KBM-7 (cell line): ENCODE data around the gene FRY.

Experiments used
- DNase-seq: peaks from one replicate; pipeline ENCODE4 v3.0.0-alpha.2; 2015
- in situ Hi-C: fragments of 300-500 bp; cut with MboI; formaldehyde crosslinking; loops from 2 replicates; pipeline ENCODE4 v1.14.3; 2020; ENCODE audit warnings: low sequenced_read_pairs, low pct_unique_long_range_greater_than_20kb, mixed read lengths

FRY gene

GRCh38 chr13:32011971-32012370 lies 19.6 kb upstream of the FRY start:
- DNase-seq, result no peak
- in situ Hi-C loops, result no loop called here

GRCh38 chr13:32013181-32013580 lies 18.4 kb upstream of the FRY start:
- in situ Hi-C loops, result no loop called here
- DNase-seq, result no peak

GRCh38 chr13:32016119-32016518 lies 15.5 kb upstream of the FRY start:
- no peak for DNase-seq
- in situ Hi-C loops, result no loop called here

GRCh38 chr13:32016631-32017030 lies 14.9 kb upstream of the FRY start:
- DNase-seq, result no peak
- in situ Hi-C loops, result no loop called here

- peak; percentile 51 for DNase-seq
- in situ Hi-C loops, result no loop called here
Measured at GRCh38 chr13:32017474-32017873, 14.1 kb upstream of the FRY start.

GRCh38 chr13:32019612-32020233 lies 11.9 kb upstream of the FRY start:
- in situ Hi-C loops, result no loop called here

GRCh38 chr13:32021785-32022184 lies 9.8 kb upstream of the FRY start:
- DNase-seq, result no peak
- in situ Hi-C loops, result no loop called here

More at GRCh38 chr13:32019612-32020233, 11.9 kb upstream of the FRY start:
- DNase-seq, result peak; percentile 79

- in situ Hi-C loops, result no loop called here
- no peak for DNase-seq
Measured at GRCh38 chr13:32022311-32022710, 9.3 kb upstream of the FRY start.

- in situ Hi-C loops, result no loop called here
- DNase-seq, result no peak
Measured at GRCh38 chr13:32023096-32023495, 8.5 kb upstream of the FRY start.

GRCh38 chr13:32023698-32024097 lies 7.9 kb upstream of the FRY start:
- DNase-seq, result no peak
- in situ Hi-C loops, result no loop called here

- in situ Hi-C loops, result no loop called here
- DNase-seq, result no peak
Measured at GRCh38 chr13:32024750-32025149, 6.8 kb upstream of the FRY start.

- DNase-seq, result no peak
- in situ Hi-C loops, result no loop called here
Measured at GRCh38 chr13:32025730-32026129, 5.8 kb upstream of the FRY start.

- no peak for DNase-seq
- in situ Hi-C loops, result no loop called here
Measured at GRCh38 chr13:32026623-32027022, 5.0 kb upstream of the FRY start.

GRCh38 chr13:32028711-32029110 lies 2.9 kb upstream of the FRY start:
- in situ Hi-C loops, result no loop called here
- no peak for DNase-seq

- no peak for DNase-seq
- in situ Hi-C loops, result no loop called here
Measured at GRCh38 chr13:32029684-32030083, 1.9 kb upstream of the FRY start.

- DNase-seq, result no peak
- in situ Hi-C loops, result no loop called here
Measured at GRCh38 chr13:32031815-32032370, 319 bp downstream of the FRY start.

- in situ Hi-C loops, result no loop called here
- DNase-seq, result no peak
Measured at GRCh38 chr13:32032759-32033158, 1.2 kb downstream of the FRY start.

GRCh38 chr13:32033744-32034143 lies 2.2 kb downstream of the FRY start:
- no peak for DNase-seq
- in situ Hi-C loops, result no loop called here

GRCh38 chr13:32035716-32036115 lies 4.1 kb downstream of the FRY start:
- no peak for DNase-seq
- in situ Hi-C loops, result no loop called here

GRCh38 chr13:32036126-32036695 lies 4.6 kb downstream of the FRY start:
- in situ Hi-C loops, result no loop called here
- DNase-seq, result peak; percentile 63

GRCh38 chr13:32036757-32037156 lies 5.2 kb downstream of the FRY start:
- no peak for DNase-seq
- in situ Hi-C loops, result no loop called here
